HG02884 (cell line): ENCODE data around the gene NT5M.

Experiments used
- ATAC-seq: cut with Tn5 transposase; IDR thresholded peaks from one replicate; pipeline ENCODE4 v1.9.1; 2021; ENCODE audit warnings: mild to moderate bottlenecking, moderate library complexity; ENCODE audit not compliant: unreplicated experiment

Gene NT5M

DNA sequence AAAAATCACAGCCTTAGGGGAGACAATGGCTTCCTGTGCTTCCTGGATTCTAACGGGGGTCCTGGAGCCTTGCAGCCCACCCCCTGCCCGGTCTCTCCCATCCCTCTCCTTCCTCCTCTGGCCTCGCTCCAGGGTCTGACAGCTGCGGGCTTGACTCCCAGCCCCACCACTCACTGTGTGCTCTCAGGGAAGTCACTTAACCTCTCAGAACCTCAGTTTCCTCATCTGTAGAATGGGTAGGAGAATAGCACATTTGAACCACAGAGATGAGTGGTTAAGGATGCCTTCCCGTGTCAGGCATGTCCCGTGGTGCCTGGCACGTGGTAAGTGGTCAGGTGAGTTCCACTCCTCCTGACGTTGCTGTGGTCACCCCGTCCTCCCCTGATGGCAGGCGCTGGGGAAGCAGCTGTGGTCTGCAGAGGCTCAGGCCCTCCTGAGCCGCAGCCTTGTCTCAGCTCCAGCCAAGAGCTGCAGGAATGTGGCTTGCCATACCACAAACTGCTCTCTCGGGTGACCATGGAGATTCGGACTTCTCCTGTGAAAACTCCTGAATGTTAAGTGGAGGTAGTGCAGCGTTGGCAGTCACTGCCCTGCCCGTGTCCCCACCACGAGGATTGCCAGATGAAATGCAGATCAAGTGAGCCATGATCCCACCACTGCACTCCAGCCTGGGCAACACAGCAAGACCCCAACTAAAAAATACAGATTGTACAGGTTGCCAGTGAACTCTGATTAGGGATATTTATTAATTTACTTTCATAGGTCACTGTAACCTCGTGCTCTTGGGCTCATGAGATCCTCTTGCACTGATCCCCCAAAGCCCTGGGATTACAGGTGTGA is 85.7 kb downstream of the NT5M start:
- no peak for ATAC-seq

DNA sequence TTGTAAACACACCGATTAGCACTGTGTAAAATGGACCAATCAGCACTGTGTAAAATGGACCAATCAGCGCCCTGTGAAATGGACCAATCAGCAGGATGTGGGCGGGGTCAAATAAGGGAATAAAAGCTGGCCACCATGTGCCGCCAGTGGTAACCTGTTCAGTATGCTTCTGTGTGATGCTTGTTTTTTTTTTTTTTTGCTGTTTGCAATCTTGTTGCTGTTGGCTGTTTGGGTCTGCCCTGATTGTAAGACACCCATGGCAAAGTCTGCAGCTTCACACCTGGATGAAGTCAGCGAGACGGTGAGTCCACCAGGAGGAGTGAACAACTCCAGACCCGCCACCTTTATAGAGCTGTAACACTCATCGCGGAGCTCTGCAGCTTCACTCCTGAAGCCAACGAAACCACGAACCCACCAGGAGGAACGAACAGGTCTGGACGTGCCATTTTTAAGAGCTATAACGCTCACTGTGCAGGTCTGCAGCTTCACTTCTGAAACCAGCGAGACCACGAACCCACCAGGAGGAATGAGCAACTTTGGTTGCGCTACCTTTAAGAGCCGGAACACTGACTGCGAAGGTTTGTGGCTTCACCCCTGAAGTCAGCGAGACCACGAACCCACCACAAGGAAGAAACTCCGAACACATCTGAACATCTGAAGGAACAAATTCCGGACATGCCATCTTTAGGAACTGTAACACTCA is 88.6 kb downstream of the NT5M start:
- no peak for ATAC-seq

DNA sequence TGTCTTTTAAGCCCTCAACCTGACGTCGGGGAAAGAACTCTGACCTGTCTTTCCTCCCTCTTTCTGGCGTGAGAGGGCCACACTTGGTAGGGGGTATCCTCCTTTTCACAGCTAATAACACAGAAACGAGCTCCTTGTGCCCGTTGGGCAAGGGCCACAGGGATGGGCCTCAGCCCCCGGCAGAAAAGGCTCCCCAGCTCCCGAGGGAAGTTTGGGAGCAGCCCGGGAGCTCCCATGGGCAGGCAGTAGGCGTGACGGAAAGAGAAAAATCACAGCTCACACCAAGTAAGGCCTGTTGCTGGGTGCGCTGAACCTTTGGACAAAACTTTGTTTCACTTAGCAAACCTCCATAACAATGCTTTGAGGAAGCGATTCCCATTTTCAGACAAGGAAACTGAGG is 90.8 kb downstream of the NT5M start:
- ATAC-seq, result no peak

DNA sequence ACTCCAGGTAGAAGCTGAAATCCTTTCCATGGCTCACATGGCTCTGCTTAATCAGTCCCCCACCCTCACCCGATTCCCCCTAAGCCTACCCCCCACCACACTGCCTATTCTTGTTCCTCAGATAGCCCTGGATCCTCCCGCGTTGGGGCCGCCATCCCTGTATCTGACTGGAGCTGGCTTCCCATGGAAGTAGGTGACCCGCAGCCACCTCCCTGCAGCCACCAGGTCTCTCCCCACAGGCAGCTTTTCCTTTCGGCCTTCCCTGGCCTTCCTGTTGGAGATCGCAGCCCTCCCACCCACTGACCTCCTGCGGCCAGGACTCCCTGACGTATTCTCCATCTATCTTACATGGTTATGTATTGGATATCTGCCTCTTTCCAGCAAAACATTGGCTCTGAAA is 91.3 kb downstream of the NT5M start:
- ATAC-seq, result no peak

DNA sequence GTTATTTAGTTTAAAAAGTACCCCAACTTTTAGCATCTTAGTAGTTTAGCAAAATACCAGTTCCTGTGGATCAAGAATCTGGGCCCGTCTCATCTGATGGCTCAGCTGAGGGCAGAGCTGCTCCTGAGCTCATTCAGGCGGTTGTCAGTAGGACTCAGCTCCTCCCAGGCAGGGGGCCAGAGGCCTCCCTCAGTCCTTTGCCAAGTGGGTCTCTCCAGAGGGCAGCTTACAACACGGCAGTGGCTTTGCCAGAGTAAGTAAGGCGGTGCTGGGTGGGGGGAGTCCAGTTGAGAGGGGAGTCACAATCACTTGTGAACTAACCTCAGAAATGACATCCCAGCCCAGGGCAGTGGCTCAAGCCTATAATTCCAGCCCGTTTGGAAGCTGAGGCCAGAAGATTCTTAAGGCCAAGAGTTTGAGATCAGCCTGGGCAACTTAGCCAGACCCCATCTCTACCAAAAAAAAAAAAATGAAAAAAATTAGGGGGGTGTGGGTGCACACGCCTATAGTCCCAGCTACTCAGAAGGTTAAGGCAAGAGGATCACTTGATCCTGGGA is 92.2 kb downstream of the NT5M start:
- ATAC-seq, result no peak

DNA sequence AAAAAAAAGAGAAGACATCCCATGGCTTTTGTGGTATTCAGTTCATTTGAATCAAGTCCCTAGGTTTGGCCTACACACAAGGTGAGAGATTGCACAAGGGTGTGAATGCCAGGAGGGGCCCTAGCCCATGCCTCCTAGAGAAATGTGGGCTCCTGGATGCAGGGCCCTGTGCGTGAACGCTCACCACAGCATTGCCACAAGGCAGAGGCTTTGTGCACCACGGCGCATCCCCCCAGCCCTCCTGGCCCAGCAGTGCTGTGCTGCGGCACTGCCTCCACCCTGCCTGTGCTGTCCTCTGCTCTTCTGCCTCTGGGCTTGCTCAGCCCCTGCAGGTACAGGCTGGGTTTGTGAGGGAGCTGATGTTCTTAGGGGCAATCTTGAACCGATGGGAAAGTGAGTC is 92.7 kb downstream of the NT5M start:
- no peak for ATAC-seq
